Measurements from ENCODE around the gene EN2. TPM values are rescaled to one million over a fixed set of nuclear protein-coding genes. Genes with fewer than 3 reads are reported as not detected.

EN2 gene
- total RNA-seq, 1 experiment from 2014 or later: 0.07 TPM

GRCh38 chr7:155460926-155461613, 3.1 kb downstream of the EN2 start:
- Histone ChIP-seq H4K20me1 (ENCODE audit: control insufficient read depth, insufficient read depth, insufficient read length) (peaks cover 4% of the 10 kb centered on the region), H3K27me3 (ENCODE audit: insufficient read depth, low read length) (peaks cover 90% of the 10 kb centered on the region), H4K91ac (ENCODE audit: insufficient read length, low read depth, low read length) (no peak overlapping the region), H3K56ac (ENCODE audit: insufficient read length, low read depth, low read length) (no peak overlapping the region), H2BK20ac (ENCODE audit: low read depth, low read length, poor library complexity, severe bottlenecking) (no peak overlapping the region), H2BK120ac (ENCODE audit: low read depth, low read length, poor library complexity, severe bottlenecking) (no peak overlapping the region), H4K5ac (ENCODE audit: insufficient read length, low read depth, low read length) (no peak overlapping the region), H2BK15ac (ENCODE audit: low read depth, low read length) (no peak overlapping the region), H3K23me2 (ENCODE audit: insufficient read length, low read depth, low read length, poor library complexity, severe bottlenecking) (no peaks in the 10 kb centered on the region), H2BK5ac (ENCODE audit: insufficient read length, low read length) (no peak overlapping the region), H3K4ac (ENCODE audit: low read depth, low read length) (no peak overlapping the region), H3K14ac (ENCODE audit: insufficient read depth, low read length) (no peak overlapping the region), H2AK5ac (ENCODE audit: insufficient read length, low read length) (no peak overlapping the region), H2BK12ac (ENCODE audit: insufficient read length, low read depth, low read length) (no peak overlapping the region), H3K79me1 (ENCODE audit: insufficient read depth, low read depth, low read length, poor library complexity, severe bottlenecking) (no peaks in the 10 kb centered on the region), H2AFZ (ENCODE audit: low read length) (no peak overlapping the region), H3K4me1 (ENCODE audit: insufficient read depth, low read length) (no peaks in the 10 kb centered on the region), H3T11ph (ENCODE audit: low read length) (no peak overlapping the region), H3K79me2 (ENCODE audit: insufficient read depth, low read length) (no peaks in the 10 kb centered on the region), H4K8ac (replicated peaks; ENCODE audit: insufficient read length, low read depth, low read length) (no peak overlapping the region), H3K18ac (ENCODE audit: insufficient read length, low read depth, low read length) (no peak overlapping the region), H3K9me3 (ENCODE audit: control insufficient read depth, low read depth, low read length) (no peaks in the 10 kb centered on the region), H3K23ac (ENCODE audit: insufficient read length, low read depth, low read length) (no peak overlapping the region), H3K4me2 (ENCODE audit: insufficient read depth, insufficient read length, low read length) (no peak overlapping the region), H3K27ac (ENCODE audit: insufficient read length, low read depth, low read length) (no peak overlapping the region), H3K9ac (ENCODE audit: extremely low read depth, insufficient read length, low read length) (no peak overlapping the region)
- Mint-ChIP-seq H3K27ac (no peak overlapping the region), H3K9me3 (peaks cover 0 to 4% of the 10 kb centered on the region in 2 experiments; a peak in 3 of 5 replicates), H3K36me3 (ENCODE audit: insufficient read depth in 1 of 3, low read depth in 3 of 3) (no peaks in the 10 kb centered on the region; a peak in 1 of 7 replicates), H3K4me3 (no peak overlapping the region; a peak in 1 of 5 replicates), H3K27me3 (ENCODE audit: low read depth) (peaks cover 95% of the 10 kb centered on the region), H3K4me1 (peaks cover 4 to 21% of the 10 kb centered on the region in 2 experiments; a peak in 3 of 4 replicates)
- no CpG with 5 or more reads among the region's 8 CpGs for WGBS (ENCODE audit: extremely low coverage, insufficient read length, low lambda C conversion rate)
- no peak for DNase-seq
- TF ChIP-seq, protein P1, sequence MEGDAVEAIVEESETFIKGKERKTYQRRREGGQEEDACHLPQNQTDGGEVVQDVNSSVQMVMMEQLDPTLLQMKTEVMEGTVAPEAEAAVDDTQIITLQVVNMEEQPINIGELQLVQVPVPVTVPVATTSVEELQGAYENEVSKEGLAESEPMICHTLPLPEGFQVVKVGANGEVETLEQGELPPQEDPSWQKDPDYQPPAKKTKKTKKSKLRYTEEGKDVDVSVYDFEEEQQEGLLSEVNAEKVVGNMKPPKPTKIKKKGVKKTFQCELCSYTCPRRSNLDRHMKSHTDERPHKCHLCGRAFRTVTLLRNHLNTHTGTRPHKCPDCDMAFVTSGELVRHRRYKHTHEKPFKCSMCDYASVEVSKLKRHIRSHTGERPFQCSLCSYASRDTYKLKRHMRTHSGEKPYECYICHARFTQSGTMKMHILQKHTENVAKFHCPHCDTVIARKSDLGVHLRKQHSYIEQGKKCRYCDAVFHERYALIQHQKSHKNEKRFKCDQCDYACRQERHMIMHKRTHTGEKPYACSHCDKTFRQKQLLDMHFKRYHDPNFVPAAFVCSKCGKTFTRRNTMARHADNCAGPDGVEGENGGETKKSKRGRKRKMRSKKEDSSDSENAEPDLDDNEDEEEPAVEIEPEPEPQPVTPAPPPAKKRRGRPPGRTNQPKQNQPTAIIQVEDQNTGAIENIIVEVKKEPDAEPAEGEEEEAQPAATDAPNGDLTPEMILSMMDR (conservative IDR thresholded peaks at IDR 0.05): no peak
